ENCODE measurements around the gene ALDH1A3. TPM values are rescaled to one million over a fixed set of nuclear protein-coding genes. Genes with fewer than 3 reads are reported as not detected.

Gene ALDH1A3
- total RNA-seq, 1 donor from 2014 or later: 666 TPM

DNA sequence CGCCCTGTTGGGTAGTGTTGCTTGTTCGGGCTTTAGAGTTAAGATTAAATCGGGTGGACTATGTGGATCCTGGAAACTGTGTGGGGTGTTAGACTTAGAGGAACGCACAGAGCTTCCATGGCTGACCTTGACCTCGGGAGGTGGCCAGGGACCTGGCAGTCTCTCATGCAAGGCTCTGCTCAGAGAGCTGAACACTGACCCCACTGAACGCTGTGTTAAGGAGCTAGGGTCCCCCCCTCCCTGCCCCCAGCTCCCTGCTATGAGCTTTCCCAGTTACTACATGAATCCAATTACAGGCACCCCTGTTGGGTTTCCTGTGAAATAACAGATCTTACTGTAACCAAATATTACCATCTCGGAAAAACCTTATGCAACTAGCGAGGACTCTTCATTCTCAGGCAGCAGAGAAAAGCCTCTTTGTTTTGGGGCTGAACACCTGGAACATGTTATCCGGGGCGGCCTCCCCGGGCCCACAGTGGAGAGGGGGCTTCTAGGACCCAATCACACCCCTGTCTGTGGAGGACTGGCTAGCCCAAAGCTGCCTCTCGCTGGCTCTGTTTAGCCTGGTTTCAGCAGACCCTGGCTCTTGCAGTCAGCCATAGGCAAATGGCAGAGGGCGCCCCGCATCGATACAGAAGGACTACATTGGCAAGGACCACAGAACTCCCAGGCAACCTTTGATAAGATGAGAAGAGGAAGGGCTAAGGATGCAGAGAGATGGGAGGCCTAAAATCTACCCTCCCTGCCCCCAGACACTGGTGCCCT, 25.8 kb upstream of the ALDH1A3 start:
- FAIRE-seq (no peak), DNase-seq (ENCODE audit: low read depth) (no peak)
- H3K36me3 ChIP-seq (ENCODE audit: control insufficient read depth, insufficient read depth, low read length): no peaks in the 10 kb centered on the region
- no peak overlapping the region for H3K4me3 ChIP-seq (ENCODE audit: low read depth, low read length)
- TF ChIP-seq, protein P1, sequence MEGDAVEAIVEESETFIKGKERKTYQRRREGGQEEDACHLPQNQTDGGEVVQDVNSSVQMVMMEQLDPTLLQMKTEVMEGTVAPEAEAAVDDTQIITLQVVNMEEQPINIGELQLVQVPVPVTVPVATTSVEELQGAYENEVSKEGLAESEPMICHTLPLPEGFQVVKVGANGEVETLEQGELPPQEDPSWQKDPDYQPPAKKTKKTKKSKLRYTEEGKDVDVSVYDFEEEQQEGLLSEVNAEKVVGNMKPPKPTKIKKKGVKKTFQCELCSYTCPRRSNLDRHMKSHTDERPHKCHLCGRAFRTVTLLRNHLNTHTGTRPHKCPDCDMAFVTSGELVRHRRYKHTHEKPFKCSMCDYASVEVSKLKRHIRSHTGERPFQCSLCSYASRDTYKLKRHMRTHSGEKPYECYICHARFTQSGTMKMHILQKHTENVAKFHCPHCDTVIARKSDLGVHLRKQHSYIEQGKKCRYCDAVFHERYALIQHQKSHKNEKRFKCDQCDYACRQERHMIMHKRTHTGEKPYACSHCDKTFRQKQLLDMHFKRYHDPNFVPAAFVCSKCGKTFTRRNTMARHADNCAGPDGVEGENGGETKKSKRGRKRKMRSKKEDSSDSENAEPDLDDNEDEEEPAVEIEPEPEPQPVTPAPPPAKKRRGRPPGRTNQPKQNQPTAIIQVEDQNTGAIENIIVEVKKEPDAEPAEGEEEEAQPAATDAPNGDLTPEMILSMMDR (IDR thresholded peaks at IDR 0.05; ENCODE audit: insufficient read depth, low read length, severe bottlenecking): no peak
- H3K27me3 ChIP-seq (ENCODE audit: control insufficient read depth, insufficient read depth, low read length): no peaks in the 10 kb centered on the region

DNA sequence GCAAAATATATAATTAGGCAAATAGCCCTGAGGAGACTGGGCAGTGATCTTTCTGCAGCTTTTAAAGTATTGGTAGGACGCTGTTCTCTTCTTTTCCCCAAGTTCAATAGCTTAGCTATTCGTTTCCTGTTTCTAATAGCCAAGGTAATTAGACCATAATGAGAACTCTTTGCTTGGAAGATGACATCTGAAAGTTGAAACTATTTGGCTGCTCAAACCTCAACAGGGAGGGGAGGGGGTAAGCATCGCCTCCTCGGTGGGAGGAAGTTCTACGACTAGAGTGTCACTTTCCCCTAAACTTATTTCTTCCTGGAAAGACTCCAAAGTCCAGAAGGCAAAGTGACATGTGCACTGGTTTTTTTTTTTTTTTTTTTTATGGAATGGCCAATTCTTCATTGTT, 22.8 kb upstream of the ALDH1A3 start:
- DNase-seq (ENCODE audit: low read depth) (no peak), FAIRE-seq (no peak)
- H3K36me3 ChIP-seq (ENCODE audit: control insufficient read depth, insufficient read depth, low read length): no peaks in the 10 kb centered on the region
- TF ChIP-seq, protein P1 (IDR thresholded peaks at IDR 0.05; ENCODE audit: insufficient read depth, low read length, severe bottlenecking): no peak
- no peaks in the 10 kb centered on the region for H3K27me3 ChIP-seq (ENCODE audit: control insufficient read depth, insufficient read depth, low read length)
- no peak overlapping the region for H3K4me3 ChIP-seq (ENCODE audit: low read depth, low read length)

DNA sequence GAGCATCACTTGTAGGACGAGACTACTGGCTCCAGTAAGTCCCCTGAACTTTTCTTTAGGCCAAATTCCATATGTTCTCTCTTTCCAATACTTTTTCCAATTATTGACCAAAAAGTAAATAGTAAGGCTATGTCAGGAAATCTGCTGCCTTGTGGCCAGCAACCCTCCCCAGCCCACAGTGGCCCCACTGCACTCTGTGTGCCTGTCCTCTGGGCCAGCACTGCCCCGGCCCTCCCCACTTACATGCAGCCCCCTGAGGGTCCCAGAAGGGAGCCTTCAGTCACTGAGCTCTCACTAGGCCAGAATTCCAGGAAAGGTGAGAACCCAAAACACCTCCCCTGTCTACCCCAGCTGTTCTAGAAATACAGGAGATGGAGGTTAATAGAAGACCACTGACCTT, 21.3 kb upstream of the ALDH1A3 start:
- FAIRE-seq (no peak), DNase-seq (ENCODE audit: low read depth) (no peak)
- Histone ChIP-seq H3K27me3 (ENCODE audit: control insufficient read depth, insufficient read depth, low read length) (no peaks in the 10 kb centered on the region), H3K4me3 (ENCODE audit: low read depth, low read length) (no peak overlapping the region), H3K36me3 (ENCODE audit: control insufficient read depth, insufficient read depth, low read length) (no peaks in the 10 kb centered on the region)
- TF ChIP-seq, protein P1 (IDR thresholded peaks at IDR 0.05; ENCODE audit: insufficient read depth, low read length, severe bottlenecking): no peak

DNA sequence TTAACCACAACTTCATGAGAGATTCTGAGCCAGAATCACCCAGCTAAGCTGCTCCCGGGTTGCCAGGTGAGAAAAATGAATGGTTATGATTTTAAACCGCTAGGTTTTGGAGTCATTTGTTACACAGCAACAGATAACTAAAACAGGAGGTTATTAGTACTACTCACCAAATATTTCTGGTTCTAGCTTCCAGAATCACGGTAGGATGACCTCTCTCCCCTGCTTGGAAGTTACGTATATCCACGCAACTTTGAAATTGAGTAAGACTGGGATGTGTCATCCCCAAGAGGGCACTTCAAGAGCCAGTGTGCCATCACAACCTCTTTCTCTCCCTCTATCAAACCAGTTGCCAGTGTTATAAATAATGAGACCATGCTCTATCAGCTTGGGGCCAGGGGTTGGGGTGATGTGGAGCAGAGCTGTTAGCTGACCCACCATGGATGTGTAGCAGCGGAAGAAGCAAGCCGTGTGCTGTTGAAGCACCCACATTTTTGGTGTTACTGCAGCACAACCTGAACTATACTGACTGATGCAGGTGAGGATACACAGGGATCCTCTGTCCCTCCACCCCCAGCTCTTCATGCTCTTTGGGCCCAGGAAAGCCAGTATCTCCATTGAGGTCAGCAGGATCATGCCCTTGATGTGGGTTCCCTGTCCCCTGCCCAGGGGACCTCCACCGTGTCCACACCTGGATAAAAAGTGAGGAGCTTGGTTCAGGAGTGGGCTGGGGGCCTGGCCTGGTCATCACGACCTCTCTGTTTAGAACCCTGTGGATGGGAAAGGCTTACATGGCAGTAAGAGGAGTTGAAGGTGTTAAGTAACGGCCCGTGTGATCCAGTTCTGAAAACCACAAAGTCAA, 19.4 kb upstream of the ALDH1A3 start:
- Histone ChIP-seq H3K27me3 (ENCODE audit: control insufficient read depth, insufficient read depth, low read length) (no peaks in the 10 kb centered on the region), H3K36me3 (ENCODE audit: control insufficient read depth, insufficient read depth, low read length) (no peaks in the 10 kb centered on the region), H3K4me3 (ENCODE audit: low read depth, low read length) (no peak overlapping the region)
- no peak for FAIRE-seq
- TF ChIP-seq, protein P1 (IDR thresholded peaks at IDR 0.05; ENCODE audit: insufficient read depth, low read length, severe bottlenecking): no peak
- DNase-seq (ENCODE audit: low read depth): no peak

DNA sequence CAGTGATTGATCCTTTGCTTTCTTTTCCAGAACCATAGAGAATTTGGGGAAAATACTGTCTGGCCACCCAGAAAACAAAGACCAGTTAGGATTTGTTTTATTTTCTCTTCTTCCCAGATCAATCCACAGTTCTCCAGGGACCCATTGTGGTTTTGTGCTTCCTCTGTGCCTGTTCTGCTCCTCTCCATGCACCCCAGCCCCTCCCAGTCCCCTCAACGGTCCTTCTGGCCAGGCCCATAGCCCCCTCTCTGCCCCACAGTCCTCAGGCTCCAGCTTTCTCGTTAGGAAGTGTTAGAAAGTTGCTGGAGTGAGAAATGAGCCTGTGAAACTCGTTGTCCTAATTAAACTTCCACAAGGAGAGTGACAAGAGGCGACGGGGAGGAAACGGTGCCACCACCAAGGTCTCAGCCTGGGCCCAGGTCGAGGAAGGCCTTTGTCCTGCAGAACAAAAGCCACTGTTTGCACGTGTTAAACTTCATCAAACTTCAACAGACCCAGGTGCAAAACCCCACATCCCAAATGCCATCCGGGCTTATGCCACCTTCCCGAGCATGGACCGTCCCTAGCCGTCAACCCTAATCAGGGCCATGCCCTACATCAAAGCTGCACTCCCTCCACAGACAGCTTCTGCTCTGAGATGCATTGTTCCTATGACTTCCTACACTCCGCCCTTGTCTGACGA, 18.7 kb upstream of the ALDH1A3 start:
- TF ChIP-seq, protein P1 (IDR thresholded peaks at IDR 0.05; ENCODE audit: insufficient read depth, low read length, severe bottlenecking): no peak
- Histone ChIP-seq H3K4me3 (ENCODE audit: low read depth, low read length) (no peak overlapping the region), H3K36me3 (ENCODE audit: control insufficient read depth, insufficient read depth, low read length) (no peaks in the 10 kb centered on the region), H3K27me3 (ENCODE audit: control insufficient read depth, insufficient read depth, low read length) (no peaks in the 10 kb centered on the region)
- FAIRE-seq (peak; percentile 70), DNase-seq (ENCODE audit: low read depth) (no peak)
